DMS79 (cell line): ENCODE data around the gene PIK3CB.
"Not testable (repeated sequence)": the region's sequence is repeated elsewhere in the genome, so short reads cannot be mapped to it uniquely, and the experiment has no call there.

Experiments
- DNase-seq: peaks from one replicate; lab custom pipeline; 2025; lab: John Stamatoyannopoulos, UW

PIK3CB gene

DNA sequence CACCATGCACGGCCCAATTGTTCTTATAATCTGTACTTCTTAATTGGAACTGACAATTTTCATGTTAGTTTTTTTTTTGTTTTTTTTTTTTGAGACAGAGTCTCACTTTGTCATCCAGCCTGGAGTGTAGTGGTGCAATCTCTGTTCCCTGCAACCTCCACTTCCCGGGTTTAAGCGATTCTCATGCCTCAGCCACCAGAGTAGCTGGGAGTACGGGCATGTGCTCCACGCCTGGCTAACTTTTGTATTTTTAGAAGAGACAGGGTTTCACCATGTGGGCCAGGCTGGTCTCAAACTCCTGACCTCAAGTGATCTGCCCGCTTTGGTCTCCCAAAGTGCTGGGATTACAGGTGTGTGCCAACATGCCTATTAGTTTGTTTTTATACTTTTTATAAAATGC, 153.8 kb downstream of the PIK3CB start:
- not testable (repeated sequence) for DNase-seq

DNA sequence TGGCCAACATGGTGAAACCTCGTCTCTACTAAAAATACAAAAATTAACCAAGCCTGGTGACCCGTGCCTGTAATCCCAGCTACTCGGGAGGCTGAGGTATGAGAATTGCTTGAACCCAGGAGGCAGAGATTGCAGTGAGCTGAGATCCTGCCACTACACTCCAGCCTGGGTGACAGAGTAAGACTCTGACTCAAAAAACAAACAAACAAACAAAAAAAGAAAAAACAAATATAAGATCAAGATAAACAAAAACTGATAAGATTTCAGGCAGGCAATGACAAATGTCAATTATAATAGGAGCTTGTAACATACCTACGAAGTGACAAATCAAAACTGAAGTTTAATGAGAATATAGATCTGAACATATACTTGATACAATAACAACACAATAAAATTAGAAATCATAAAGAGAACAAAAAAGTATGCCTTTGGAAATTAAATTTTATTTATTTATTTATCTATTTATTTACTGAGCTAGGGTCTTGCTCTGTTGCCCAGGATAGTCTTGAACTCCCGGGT, 155.8 kb downstream of the PIK3CB start:
- DNase-seq, result no peak

DNA sequence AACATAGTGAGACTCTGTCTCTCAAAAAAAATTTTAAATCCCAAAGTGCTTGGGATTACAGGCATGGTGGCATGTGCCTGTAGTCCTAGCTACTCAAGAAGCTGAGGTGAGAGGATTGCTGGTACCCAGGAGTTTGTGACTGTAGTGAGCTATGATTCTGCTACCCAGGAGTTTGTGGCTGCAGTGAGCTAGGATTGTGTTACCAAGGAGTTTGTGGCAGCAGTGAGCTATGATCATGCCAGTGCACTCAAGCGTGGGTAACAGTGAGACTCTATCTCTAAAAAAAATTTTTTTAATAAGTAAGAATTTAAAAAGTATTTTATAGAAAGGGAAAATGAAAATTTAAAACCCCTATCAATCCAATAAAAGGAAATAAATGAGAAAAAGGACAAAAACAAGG, 156.6 kb downstream of the PIK3CB start:
- no peak for DNase-seq

DNA sequence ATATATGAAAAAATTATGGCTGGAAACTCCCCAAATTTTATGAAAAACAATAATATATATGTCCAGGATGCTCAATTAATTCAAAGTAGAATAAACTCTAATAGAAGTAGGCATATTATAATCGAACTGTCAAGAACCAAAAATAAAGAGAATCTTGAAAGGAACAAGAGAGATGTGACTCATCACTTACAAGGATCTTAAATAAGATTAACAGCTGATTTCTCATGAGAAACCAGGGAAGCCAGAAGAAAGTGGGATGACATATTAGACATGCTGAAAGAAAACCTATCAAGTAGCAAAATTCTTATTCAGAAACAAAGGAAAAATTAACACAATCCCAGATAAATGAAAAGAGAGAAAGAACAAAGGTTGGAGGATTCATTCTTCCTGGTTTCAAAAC, 159.3 kb downstream of the PIK3CB start:
- DNase-seq, result no peak

DNA sequence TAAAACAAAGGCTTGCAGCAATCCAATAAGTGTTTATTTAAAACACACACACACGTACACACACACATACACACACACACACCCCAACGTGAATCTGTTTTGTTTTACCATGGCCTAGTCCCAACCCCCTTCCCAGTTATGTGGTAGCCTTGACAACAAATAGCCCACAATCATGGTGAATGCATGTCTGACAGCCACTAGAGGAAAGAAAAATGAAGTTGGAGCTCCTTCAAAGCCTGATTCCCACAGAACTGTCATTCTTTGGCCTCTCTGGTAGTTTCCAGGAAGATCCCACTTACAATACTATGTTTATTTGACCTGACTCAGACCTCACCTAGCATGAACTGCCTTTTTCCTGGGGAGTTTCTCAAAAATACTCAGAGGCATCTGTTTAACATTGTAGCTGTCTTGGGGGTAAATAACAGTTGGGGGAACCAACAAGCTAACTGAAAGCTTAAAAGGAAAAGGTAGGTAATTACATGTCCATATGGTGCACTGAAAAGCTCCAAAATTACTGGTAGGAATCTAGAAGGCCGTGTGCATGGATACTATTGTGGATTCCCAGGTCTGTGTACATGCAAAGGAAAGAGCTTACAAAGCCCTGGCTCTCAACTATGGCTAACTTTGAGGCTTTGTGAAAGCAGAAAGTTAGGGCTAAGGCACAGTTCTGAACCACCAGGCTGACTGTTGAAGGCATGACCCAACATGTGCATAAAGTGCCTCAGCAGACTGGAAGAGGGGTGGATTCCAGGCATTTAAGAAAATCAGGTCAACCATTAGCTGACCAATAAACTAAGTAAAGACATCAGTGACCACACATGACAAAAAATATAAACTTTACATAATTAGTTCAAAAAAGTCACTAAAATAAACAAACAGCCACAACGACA, 160.8 kb downstream of the PIK3CB start:
- DNase-seq, result no peak

DNA sequence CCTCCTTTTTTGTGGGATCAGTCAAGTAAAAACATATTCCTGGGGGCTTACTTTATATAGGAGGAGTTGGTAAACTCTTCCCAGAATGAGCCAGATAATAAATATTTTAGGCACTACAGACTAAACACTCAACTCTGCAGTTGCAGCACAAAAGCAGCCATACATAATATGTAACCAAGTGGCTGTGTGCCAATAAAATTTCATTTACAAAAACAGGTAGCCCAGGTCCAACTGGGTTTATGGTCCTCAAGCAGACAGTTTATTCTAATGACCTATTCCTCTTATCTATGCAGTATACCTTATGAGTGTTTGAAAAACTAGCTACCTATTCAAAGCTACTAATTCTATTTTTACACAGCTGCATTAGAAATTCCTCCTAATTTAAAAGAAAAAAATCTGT, 164.3 kb downstream of the PIK3CB start:
- no peak for DNase-seq

DNA sequence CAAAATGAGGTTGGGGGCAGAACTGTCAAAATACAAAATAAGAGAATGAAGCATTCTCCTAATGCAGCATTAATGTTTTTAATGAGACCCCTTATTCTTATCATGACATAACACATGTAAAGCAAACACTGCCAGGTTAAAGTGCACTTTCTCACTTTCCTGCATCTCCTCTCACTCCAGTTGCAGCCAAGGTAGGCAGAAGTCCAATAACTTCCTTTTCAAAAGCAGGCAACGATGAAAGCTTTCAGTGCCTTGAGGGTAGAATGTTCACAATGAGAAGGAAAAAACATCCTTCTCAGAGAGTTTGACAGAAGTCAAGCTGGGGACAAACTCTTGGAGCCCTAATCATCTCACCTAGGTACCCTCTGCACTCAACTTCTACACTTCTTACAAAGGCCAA, 166.6 kb downstream of the PIK3CB start:
- no peak for DNase-seq

DNA sequence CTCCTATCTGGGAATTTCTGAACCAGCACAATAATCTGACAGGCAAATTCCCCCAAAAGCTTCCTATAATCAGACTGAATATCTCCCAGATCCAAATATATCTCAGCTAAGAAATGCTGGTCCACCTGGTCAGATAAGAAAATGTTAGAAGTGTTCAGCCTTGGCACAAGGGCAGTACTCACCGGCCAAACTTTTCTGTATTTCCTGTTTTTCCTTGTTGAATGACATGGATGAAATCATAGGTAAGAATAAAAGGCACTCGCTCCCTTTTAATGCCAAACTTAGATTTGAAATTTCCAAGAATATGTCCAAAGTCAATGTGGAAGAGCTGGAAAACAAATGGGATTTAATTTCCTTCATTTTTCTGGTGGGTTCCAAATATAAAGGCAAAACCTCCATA, 177.2 kb downstream of the PIK3CB start:
- no peak for DNase-seq

DNA sequence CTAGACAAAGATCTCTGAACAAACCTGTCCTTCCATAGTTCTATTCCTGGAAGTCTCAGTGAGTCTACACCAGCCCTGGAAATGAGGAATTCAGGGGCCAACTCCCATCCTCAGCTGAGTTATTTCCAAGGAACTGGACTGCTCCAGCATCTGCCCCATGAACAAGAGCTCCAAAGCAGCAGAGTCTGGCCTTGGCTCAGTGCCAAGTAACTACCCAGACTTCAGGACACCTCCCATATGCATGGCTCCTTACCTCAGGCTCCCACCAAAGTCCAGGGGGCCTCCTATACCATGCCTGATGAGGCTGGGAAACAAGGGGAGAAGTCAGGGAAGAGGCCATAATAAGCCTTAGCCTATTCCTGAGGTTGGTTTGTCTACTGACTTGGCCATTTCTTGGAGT, 181.2 kb downstream of the PIK3CB start:
- no peak for DNase-seq

DNA sequence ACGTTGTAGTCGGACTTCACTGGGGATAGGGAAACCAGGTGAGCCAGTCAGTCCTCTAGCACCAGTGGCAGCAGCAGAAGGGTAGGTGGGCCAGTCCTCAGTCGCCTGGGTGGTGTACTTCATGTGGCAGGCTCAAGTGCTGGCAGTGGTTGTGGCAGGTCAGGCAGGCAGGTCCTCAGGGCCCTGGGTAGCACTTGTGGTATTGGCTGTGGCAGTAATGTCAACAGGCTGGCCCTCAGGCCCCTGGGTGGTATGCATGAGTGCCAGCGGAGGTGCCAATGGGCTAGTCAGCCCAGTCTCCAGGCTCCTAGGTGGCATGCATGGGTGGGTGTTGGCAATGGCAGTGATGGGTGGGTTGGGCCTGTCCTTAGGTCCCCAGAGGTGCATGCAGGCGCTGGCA, 185.6 kb downstream of the PIK3CB start:
- no peak for DNase-seq

DNA sequence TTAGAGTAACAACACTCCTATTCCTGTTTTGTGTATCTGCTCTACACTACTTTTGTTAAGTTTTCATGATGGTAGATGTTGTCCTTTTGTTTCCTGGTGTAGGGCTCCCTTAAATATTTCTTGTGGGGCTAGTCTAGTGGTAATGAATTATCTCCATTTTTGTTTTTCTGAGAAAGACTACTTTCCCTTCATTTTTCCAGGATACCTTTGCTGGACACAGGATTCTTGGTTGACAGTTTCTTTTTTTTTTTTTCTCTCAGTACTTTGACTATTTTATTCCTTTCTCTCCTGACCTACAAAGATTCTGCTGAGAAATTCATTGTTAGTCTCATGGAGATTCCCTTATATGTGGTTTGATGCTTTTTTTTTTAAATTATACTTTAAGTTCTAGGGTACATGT, 188.2 kb downstream of the PIK3CB start:
- no peak for DNase-seq

DNA sequence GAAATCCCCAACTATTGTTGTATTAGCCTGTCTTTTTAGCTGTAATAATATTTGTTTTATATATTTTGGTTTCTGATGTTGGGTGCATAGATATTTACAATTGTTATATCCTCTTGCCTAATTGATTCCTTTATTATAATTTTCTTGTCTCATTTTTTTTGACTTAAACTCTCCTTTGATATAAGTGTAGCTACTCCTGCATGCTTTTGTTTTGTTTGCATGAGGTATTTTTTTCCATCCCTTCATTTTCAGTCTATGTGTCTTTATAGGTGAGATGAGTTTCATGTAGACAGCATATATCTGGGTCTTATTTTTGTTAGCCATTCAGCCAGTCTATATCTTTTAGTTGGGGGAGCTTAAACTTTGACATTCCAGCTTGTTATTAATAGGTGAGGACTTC, 188.7 kb downstream of the PIK3CB start:
- DNase-seq, result no peak

DNA sequence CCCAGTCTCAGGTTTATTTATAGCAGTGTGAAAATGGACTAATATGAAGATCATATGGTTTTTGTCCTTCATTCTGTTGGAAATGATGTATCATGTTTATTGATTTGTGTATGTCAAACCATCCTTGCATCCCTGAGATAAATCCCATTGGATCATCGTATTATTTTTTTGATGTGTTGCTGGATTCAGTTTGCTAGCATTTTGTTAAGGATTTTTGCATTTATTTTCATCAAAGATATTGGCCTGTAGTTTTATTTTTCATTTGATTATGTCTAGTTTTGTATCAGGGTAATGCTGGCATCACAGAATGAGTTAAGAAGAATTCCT, 191.8 kb downstream of the PIK3CB start:
- no peak for DNase-seq

DNA sequence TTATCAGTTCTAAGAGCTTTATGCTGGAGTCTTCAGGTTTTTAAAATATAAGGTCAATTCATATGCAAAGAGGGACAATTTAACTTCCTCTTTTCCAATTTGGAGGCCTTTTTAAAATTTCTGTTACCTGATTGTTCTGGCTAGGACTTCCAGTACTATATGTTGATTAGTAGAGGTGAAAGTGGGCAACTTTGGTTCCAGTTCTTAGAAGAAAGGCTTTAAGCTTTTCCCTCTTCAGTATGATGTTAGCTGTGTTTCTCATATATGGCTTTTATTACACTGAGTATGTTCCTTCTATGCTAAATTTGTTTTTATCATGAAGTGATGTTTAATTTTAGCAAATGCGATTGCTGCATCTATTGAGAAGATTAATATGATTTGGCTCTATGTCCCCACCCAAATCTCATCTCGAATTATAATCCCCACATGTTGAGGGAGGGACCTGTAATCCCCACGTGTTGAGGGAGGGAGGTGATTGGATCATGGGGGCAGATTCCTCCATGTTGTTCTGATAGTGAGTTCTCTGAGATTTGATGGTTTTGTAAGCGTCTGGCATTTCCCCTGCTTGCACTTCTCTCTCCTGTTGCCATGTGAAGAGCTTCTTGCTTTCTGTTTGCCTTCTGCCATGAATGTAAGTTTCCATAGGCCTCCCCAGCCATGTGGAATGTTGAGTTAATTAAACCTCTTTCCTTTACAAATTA, 192.4 kb downstream of the PIK3CB start:
- DNase-seq, result no peak

DNA sequence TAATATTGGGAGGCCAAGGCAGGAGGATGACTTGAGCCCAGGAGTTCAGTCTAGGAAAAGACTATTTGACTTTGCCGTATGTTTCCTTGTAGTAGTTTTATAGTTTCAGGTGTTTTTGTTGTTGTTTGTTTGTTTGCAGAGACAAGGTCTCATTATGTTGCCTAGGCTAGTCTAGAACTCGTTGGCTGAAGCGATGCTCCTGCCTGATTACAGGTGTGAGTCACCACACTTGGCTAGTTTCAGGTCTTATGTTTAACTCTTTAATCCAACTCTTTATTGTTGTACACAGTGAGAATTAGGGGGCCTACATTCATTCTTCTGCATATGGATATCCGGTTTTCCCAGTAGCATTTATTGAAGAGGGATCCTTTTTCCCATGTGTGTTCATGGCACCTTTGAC, 194.2 kb downstream of the PIK3CB start:
- no peak for DNase-seq

DNA sequence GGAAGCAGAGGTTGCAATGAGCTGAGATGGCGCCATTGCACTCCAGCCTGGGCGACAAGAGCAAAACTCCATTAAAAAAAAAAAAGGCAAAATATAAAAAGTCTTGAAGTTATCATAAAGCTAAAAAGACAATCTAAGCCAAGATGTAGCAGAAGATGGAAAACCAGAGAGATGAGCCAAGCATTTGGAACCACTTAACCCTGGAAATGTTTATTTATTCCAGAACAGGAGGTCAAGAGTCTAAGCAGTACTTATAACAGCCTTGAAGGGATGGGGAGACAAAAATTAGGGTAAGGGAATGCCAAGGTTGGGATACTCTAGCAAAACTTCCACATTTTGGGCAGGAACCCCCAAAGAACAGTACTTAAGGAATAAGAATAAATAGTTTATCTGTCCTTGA, 196.1 kb downstream of the PIK3CB start:
- DNase-seq, result no peak

DNA sequence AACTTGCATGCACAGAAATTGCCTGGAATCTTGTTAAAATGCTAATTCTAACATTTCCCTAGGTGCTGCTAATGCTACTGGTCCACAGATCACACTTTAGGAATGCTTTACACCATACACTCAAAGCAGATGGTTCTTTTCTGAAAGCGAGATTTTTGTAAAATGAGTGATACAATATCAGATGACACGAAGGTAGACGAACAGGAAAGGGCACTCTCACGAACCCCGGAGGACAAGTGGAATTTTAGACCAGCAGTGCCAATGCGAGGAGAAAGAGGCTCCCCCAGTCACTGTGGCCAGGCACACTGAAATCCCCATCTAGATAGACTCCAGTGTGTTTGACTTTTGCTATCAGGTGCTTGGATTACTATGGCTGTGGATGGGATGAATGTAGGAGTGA, 205.2 kb downstream of the PIK3CB start:
- no peak for DNase-seq

DNA sequence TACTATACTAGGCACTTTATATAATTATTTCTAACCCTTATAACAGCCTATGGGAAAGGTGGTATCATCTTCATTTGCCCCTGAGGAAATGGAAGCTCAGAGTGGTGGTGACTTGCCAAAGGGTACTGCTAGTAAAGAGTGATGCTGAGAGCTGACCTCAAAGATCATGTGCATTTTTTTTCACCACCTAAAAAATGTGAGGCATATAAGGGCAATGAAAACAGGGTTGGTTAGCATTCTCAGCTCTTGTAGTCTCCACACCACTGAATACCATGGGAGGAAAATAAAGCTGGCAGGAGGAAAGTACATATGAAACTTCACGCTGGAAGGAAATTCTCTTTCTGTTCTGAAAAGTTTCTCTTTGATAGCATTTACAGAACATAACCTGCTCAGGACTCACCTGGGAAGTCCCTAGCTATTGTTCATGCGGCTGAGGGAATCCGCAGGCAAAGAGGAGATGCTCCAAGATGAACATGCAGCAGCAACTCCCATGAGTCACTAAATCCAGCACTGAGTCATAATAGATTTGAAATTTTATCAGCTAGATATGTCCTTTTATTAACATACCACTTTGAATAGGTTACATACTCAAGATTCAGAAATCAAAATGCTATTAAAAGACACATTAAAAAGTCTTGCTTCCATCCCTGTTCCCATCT, 208.9 kb downstream of the PIK3CB start:
- no peak for DNase-seq

DNA sequence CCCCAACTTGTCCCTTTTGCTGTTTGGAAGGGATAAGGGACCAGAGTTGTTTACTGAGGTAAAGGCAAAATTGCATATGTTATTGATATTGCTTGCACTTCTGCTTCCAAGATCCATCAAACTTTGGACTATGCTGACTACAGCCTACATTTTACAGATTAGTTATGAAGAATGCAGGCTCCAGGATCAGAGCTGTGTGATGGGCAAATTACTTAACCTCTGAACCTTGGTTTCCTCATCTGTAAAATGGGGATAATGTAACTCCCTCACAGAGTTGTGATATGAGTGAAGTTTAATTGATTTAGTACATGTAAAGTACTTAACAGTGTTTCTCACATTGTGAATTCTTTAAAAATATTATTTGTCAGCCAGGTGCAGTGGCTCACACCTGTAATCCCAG, 210.2 kb downstream of the PIK3CB start:
- DNase-seq, result no peak

DNA sequence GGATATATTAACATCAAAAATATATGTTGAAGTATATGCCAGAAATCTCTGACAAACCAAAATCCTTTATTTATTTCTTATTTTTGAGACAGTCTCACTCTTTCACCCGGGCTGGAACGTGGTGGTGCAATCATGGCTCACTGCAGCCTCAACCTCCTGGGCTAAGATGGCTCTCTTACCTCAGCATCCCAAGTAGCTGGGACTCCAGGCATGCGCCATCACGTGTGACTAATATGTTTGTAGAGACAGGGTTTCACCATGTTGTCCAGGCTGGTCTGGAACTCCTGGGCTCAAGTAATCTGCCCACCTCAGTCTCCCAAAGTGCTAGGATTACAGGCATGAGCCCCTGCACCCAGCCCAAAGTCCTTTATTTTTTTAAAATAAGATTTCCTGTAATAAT, 214.3 kb downstream of the PIK3CB start:
- DNase-seq, result no peak

DNA sequence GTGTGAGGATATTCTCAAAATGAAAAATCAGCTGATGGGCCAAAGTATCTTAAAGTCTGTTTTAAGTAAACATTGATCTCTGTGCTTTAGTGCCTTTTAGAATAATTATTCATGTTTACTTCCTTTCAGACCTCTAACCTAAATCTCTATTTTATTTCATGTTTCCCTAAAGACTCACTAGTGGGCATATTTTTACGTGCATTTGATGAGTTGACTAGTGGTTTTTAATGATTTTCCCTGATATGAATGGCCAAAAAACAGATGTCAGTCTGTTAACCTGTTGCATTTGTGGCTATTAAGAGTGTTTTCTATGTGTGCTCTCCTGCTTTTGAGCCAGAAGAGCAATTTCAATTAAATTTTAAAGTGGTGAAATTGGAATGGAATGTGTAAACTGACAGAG, 219.3 kb downstream of the PIK3CB start:
- DNase-seq, result no peak

DNA sequence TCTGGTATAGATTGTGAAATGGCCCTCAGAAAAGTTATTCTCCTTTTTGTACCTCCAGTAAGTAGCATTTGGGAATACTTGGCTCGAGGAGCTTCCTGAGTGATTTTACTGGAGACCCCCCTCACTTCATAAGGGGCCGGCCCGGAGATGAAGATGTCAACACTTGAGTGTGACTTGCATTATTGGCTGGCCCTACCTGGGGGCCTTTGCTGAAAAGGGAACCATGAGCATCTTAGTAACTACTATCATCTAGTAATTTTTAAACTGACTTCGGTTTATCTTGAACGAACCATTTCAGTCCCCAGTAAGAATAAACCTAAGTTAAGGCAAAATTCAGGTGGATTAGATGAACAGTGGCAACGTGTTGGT, 224.8 kb downstream of the PIK3CB start:
- no peak for DNase-seq
